Measurements from ENCODE around the gene NFATC2.

GRCh38 chr20:51457533-51457932, 85.0 kb downstream of the NFATC2 start:
- TF ChIP-seq TSHZ2 (CRISPR knock-in tag; IDR thresholded peaks at IDR 0.05) (no peak), PPARA (CRISPR knock-in tag; IDR thresholded peaks at IDR 0.05; ENCODE audit: borderline replicate concordance) (no peak), ARNTL (CRISPR knock-in tag; IDR thresholded peaks at IDR 0.05; ENCODE audit: borderline replicate concordance, low read depth) (no peak), RARB (CRISPR knock-in tag; IDR thresholded peaks at IDR 0.05) (no peak), PATZ1 (CRISPR knock-in tag; IDR thresholded peaks at IDR 0.05; ENCODE audit: borderline replicate concordance) (no peak), CREB5 (CRISPR knock-in tag; IDR thresholded peaks at IDR 0.05; ENCODE audit: low read depth) (no peak), CSRNP3 (CRISPR knock-in tag; IDR thresholded peaks at IDR 0.05) (no peak), ZNF8 (CRISPR knock-in tag; IDR thresholded peaks at IDR 0.05) (no peak), ZFP3 (CRISPR knock-in tag; IDR thresholded peaks at IDR 0.05) (no peak), ZFP30 (CRISPR knock-in tag; IDR thresholded peaks at IDR 0.05) (no peak), ISL1 (CRISPR knock-in tag; IDR thresholded peaks at IDR 0.05) (no peak)
